CD4-positive, alpha-beta T cell treated with Interleukin-2 at 100 ng/mL for 4 hours (primary cell): ENCODE results near the gene ASB10.

Experiments used
- DNase-seq: peaks from one replicate; pipeline ENCODE4 v3.0.0-alpha.2; 2020; ENCODE audit warnings: low spot score

Gene ASB10, protein sequence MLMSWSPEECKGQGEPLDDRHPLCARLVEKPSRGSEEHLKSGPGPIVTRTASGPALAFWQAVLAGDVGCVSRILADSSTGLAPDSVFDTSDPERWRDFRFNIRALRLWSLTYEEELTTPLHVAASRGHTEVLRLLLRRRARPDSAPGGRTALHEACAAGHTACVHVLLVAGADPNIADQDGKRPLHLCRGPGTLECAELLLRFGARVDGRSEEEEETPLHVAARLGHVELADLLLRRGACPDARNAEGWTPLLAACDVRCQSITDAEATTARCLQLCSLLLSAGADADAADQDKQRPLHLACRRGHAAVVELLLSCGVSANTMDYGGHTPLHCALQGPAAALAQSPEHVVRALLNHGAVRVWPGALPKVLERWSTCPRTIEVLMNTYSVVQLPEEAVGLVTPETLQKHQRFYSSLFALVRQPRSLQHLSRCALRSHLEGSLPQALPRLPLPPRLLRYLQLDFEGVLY

DNA sequence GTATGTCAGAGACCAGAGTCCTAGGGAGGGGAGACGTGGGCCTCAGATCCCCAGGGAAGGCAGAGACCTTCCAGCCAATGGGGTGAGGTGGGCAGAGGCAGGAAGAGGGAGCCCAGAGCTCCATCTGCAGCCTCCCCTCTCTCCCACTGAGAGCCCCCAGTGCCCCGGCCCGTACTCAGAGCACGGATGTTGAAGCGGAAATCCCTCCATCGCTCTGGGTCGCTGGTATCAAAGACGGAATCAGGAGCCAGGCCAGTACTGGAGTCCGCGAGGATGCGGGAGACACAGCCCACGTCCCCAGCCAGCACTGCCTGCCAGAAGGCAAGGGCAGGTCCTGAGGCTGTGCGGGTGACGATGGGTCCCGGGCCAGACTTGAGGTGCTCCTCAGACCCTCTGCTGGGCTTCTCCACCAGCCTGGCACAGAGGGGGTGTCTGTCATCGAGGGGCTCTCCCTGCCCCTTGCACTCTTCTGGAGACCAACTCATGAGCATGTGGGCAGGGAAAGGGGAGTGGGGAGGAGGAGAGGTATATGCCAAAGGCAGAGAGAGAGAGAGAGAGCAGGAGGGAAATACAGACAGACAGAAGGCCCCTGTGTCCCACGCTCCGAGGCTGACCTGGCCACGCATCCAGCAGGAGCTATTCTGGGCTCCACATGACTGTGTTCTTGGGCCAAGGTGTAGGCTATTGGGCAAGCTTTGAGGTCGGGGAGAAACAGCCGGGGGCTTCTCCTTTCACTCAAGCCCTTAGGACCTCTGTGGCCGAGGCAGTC lies at the start of gene ASB10:
ASB10 (minus strand) TSS at position 611 of the 769 bp plus-strand sequence; CDS start at position 491, 120 bp downstream.
- no peak for DNase-seq

DNA sequence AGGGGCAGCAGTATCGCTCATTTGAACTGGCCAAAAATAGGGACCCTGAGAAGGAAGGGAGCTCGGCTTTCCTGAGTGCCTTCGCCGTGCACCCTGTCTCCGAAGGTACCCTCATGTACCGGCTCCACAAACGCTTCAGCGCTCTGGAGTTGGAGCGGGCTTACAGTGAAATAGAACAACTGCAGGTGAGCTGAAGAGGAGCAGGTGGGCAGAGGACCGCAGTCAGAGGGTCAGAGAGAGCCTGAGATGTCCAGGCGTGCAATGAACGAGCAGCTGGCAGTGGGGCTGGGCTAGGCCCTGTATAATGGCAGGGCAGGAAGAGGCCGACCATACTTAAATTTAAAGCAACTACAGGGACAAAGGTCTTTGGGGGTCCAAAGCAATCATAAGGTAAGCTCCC lies 49.4 kb upstream of the ASB10 start:
- DNase-seq = no peak

DNA sequence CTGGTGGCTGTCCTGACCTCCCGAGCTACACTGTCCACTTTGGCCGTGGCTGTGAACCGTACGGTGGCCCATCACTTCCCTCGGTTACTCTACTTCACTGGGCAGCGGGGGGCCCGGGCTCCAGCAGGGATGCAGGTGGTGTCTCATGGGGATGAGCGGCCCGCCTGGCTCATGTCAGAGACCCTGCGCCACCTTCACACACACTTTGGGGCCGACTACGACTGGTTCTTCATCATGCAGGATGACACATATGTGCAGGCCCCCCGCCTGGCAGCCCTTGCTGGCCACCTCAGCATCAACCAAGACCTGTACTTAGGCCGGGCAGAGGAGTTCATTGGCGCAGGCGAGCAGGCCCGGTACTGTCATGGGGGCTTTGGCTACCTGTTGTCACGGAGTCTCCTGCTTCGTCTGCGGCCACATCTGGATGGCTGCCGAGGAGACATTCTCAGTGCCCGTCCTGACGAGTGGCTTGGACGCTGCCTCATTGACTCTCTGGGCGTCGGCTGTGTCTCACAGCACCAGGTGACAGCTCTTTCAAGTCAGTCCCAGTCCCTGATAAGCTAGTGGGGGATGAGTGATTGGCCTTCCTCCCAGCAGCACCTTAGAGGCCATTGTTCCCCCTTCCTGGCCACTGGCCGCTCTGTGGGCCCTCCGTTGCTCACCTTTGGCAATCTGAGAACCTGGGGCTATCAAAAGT lies 48.2 kb upstream of the ASB10 start:
- no peak for DNase-seq

DNA sequence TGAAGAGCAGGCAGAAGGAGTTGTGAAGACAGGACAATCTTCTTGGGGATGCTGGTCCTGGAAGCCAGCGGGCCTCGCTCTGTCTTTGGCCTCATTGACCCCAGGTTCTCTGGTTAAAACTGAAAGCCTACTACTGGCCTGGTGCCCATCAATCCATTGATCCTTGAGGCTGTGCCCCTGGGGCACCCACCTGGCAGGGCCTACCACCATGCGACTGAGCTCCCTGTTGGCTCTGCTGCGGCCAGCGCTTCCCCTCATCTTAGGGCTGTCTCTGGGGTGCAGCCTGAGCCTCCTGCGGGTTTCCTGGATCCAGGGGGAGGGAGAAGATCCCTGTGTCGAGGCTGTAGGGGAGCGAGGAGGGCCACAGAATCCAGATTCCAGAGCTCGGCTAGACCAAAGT lies 46.8 kb upstream of the ASB10 start:
- DNase-seq = no peak

DNA sequence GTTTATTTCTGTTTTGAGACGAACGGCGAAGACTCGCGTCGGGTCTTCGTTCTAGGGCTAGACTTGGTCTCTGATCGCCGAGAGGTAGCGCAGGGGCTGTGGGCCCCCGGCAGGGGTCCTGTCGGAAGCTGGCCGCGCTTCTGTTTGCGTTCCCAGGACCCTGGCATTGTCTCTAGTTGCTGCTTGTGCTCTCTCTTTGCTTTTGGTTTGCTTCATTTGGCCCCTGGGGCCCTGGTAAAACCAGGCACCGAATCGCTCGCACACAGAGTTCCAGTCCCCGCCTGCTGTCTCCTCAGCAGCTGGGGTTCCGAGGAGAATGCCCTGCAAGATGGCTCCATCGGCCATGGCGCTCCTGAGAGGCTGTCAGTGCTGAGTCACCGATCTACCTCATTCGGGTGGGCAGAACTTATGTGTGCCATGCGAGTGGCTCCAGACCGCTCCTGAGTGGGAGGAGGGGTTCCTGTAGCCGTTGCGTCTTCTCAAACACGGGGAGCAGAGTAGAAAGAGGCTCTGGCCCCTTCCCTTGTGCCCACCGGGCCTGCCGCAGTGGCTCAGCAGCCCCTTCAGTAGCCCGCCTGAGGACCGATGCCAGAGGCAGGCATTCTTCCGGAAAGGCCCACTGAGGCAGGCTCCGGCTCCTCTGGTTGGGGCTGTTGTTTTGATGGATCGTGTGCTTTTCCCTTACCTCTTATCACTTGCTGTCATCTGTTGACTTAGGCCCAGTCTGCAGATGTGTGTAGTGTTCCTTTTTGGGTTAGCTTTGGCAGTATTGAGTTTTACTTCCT lies 46.1 kb upstream of the ASB10 start:
- peak; percentile 71 for DNase-seq

DNA sequence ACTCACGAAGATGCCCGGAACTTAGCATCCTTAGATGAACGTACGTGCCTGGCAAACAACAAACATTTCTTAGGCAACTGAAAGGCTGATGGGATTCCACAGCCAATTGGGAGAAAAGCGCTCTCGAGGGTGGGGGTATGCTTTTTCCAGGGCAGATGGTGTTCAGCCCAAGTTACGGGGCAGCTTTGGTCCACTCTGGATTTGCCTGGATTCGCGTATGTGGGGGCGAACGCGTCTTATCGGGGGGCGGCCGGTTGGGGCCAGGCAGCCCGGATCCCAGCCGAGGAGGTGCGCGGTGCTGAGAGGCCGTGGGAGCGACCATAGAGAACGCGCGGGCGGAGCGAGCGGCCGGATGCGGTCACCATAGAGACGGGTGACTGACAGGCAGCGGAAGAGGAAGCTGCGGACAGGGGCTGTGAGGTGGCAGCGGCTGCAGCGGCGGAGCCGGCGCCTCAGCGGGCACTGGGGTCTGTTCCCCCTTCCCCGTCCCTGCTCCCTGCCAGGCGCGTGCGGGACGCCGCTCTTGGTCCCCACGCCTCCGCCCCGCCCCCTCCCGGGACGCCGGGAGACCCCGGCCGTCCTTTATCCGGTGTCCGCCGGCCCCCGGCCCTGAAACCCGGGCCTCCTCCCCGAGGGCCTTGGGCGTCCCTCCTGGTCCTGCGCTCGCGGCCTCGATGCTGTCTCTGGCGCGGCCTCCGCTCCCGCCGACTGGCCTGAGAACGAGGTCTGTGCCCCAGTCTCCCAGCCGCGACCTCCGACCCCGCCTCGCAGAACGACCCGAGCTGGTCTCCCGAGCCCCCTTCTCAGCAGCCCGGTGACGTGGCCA lies 45.3 kb upstream of the ASB10 start, which contains the start of gene CHPF2:
CHPF2 (plus strand) TSS at position 393 of the 826 bp plus-strand sequence. CDS start 1,529 bp downstream, outside the sequence.
- peak; percentile 89 for DNase-seq

DNA sequence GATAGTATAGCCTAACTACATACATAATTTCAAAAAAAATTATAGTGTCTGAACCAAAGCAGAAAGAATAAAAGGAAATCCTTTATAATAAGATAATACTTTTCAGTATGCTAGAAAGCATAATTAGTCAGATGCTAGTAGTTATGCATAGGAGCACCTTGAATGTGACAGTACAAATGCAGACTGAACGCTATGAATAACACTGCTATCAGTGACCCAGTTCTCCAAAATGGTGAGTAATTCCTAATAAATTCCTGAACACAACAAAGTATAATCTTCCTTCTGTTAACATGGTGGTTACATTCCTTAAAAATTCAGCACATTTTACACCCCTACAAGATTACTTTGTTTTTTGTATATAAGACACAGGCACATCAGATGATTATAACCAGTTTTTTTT lies 44.0 kb upstream of the ASB10 start:
- DNase-seq = no peak

DNA sequence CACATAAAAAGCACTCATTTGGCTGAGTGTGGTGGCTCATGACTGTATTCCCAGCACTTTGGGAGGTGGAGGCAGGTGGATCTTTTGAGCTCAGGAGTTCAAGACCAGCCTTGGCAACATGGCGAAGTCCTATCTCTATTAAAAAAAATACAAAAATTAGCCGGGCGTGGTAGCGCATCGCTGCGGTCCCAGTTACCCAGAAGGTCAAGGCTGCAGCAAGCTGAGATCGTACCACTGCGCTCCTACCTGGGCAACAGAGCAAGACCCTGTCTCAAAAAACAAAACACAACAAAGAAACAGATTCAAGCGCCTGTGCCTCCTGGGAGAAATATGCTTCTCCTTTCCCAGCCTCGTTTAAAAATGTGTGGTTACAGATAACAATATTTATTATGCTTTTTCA lies 42.2 kb upstream of the ASB10 start:
- no peak for DNase-seq

DNA sequence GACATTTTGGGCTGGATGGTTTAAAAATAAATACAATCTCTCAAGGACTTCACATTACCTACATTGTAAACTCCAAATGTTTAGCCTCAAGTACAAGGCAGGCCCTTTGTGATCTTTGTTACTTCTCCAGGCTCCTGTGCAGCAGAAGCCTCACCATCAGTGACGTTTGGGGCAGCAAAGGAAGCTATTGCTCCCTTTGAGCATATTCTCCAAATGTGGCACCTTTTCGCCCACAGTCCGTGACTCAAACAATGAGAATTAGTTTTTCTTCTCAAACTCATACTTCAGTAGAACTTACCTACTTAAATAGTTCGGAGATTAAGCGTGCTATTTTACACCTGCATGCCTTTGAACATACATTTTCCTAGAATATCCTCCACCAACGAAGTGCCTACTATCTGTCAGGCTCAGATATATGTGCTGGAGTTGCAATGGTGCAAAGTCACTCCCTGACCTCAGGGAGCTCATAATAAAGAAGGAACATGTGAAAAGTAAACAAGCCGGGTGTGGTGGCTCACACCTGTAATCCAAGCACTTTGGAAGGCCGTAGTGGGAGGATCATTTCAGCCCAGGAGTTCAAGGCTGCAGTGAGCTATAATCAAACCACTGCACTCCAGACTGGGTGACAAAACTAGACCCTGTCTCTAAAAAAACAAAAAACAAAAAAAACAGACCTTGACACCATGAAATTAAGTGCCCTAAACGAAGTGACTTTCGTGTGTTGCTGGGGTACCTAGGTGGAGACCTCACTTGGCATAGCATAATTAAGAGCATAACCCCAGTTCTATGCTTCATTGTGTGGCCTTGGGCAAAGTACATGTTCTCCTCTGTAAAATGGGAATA lies 41.2 kb upstream of the ASB10 start:
- DNase-seq = no peak

DNA sequence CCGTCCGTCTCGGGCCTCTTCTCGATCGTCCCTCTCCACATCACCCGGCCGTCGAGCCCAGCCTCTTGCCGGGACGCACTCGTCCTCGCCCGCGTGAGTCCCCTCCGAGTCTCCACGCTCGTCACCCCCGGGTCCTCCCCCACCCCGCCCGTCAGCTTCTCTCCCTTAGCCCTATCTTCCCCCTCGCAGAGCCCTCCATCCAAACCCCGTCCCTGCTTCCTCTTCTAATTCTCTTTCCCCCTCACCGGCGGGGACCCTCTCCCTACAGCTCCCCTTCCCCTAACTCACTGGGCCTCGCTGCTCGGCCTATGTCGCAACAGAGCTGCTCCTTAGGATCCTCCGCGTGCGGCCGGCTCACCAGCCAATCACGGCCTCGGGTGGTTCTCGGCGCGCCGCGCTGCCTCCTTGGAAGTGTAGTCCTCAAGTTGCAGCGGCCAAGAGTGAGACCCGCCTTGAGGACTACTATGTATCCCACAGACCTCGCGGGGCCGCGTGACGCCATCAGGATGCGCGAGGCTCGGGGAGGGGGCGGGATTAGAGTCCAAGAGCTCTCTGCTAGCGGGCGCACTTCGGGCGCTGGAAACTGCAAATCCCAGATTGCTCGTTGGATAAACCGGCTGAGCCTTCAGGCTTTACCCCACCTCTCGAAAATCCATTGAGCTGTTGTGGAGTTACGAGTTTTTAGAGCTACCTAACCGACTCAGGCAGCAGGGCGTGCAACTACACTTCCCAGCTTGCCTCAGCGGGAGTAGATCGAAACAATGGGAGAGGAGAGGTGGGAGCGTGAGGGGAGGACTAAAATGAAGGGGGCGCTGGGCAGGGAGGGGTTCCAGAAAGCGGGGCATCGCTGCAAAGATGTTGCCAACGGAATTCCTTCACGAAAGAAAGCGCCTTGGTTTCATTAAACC lies 40.1 kb upstream of the ASB10 start, which contains the start of gene ABCF2:
ABCF2 (minus strand) TSS at position 331 of the 908 bp plus-strand sequence. CDS start 747 bp downstream, outside the sequence.
- DNase-seq = peak; percentile 97

DNA sequence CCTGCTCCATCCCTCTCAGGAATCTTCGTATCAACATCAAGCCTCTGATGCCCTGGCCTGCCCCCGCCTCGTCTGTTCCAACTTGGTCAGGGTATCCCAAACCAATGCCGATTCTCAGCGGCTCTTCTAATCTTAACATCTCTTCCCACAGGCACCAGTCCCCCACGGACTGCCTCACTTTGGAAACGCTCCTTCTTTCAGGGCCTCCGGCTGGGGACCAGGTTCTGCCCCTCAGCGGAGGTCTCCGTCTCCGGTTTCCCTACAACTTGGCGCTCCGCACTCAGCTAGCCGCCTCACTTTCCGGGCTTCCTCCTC lies 39.5 kb upstream of the ASB10 start:
- no peak for DNase-seq

DNA sequence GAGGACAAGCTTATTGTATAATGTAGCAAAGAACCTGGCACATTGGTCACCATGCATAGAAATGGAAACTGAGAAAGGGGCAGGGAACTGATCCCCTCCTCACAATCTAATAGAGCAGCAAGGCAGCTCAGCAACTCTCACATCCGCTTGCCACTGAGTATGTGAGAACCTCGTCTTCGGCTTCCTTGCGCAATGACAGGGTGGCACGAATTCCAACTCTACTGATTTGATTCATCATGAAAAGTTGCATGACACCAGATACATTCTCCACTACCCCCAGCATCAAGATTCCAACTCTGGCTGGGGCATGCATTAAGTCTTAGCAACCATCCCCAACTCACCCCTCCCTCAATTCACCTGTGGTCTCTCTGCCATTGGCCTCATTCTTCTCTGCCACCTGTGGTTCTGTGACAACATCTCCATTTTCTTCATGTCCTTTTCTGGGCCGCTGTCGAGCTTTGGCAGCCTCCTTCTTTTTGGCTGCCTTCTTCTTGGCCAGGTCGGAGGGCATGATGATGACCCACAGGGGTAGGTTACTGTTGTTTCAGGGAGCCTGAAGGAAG lies 39.0 kb upstream of the ASB10 start:
- no peak for DNase-seq

DNA sequence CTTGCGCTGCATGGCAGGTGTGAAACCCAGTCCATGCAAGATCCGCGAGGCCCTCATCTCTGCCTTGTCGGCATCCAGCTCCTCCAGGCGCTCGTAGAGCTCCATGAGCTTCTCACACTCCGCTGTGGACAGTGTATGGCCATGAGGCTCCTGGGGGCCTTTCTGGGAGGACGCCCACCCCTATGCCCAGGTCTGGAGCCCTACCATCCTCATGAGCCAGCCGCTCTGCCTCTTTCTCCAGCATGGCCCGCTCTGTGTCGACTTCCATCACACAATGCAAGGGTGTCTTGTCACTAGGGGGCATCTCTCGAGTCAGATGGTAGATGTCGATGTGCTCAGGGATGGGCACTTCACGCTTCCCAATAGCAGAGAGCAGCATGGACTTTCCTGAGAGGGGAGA lies 36.7 kb upstream of the ASB10 start:
- no peak for DNase-seq

DNA sequence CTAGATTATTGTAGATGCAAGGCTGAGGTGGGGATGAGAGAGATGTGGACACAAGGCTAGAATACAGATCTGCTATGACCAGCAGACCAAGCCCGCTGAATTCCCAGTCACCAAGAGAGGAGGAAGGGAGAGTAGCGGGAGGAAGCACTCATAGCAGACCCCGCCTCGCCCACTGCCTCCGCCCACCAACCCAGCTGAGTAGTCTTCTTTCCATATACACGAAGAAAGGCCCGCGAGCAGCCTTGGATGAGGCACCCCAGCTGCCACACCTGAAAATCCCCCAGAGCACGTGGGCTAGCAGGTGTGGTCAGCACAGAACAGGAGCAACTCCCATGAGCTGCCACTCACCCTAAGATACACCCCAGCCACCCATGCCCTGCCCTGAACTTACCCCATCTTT lies 31.1 kb upstream of the ASB10 start:
- DNase-seq = no peak

DNA sequence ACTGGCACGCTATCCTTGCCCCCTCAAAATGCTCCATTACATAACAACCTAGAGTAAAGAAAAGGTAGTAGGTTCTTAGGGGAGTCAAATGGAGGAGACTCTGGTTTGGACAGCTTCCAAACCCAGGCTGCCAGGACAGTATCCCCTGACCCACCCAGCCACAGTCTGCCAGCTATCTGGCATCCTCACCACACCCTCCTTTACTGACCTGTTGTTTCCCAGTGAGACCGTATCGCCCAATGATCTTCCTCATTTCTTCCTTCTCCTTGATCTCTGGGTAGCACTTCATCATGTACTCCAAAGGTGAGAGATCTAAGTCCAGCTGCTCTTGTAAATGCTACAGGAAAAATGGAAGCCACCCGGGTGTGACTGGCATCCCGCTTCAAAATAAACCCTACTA lies 28.3 kb upstream of the ASB10 start:
- no peak for DNase-seq

DNA sequence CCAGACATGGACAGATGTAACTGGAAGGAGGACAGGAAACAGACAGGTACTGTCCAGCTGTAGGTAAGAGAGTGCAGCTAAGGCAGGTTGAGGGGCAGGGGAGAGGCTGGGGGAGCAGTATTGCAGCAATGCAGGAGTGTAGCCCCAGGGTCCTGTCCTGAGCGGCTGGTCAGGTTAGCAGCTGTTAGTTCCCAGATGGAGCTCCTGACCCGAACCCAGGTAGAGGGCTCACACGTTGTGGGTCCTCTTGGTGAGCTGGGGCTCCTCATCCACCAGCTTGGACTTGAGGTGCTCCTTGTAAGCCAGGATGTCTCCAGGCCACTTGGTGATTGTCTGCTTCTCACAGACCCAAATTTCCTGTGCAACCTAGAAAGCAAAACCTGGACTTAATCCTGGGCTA lies 26.8 kb upstream of the ASB10 start:
- no peak for DNase-seq

DNA sequence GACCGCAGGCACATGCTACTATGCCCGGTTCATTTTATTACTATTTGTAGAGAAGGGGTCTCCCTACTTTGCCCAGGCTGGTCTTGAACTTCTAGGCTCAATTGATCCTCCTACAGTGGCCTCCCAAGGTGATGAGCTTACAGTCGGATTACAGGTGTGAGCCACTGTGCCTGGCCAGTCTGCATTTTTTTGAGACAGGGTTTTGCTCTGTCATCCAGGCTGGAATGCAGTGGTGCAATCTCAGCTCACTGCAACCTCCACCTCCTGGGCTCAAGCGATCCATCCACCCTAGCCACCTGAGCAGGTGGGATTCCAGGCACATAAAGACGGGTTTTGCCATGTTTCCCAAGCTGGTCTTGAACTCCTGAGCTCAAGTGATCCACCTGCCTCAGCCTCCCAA lies 25.6 kb upstream of the ASB10 start:
- DNase-seq = no peak

DNA sequence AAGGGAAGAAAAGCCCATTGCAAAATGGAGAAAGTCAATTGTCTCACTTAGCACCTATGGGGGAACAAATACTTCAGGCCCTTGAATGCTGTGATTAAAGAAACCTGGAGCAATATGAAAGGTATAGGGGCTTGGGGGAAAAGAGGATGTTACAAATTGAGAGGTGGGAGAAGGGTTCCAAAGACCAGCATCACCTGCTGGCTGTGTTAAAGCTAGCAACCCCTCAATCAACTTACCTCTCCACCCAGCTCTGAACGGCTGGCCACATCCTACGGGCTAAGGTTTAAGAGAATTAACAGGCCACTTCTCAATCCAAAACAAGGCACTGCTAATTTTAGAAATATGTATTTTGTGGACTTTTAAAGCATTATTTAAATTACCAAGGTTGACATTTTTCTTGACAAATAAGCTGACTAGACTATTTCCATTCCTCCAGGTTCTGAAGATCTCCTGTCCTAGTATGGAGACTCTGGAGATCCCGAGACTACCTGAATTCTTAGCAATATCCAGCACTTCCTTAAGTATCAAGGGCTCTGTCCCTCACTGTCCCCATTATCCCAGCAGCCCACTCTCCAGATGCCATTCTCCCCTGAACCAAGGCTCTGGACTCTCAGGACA lies 24.2 kb upstream of the ASB10 start:
- DNase-seq = no peak
